HG03521 (cell line): ENCODE data around the gene ZRANB3.

Experiments
- ATAC-seq: cut with Tn5 transposase; IDR thresholded peaks from one replicate; pipeline ENCODE4 v1.9.1; 2021; ENCODE audit warnings: mild to moderate bottlenecking, moderate library complexity; ENCODE audit not compliant: unreplicated experiment

The ZRANB3 gene

GRCh38 chr2:135256531-135257260 is 274.3 kb downstream of the ZRANB3 start:
- no peak for ATAC-seq

- no peak for ATAC-seq
Observed at GRCh38 chr2:135255208-135255607, 275.8 kb downstream of the ZRANB3 start.

GRCh38 chr2:135252805-135253458 is 278.1 kb downstream of the ZRANB3 start:
- ATAC-seq, result no peak

GRCh38 chr2:135248611-135249010 is 282.4 kb downstream of the ZRANB3 start:
- ATAC-seq, result no peak

GRCh38 chr2:135246711-135247270 is 284.2 kb downstream of the ZRANB3 start:
- ATAC-seq, result no peak

- no peak for ATAC-seq
Observed at GRCh38 chr2:135245071-135245470, 285.9 kb downstream of the ZRANB3 start.

- no peak for ATAC-seq
Observed at GRCh38 chr2:135238651-135239050, 292.4 kb downstream of the ZRANB3 start.

GRCh38 chr2:135230150-135230549 is 300.9 kb downstream of the ZRANB3 start:
- no peak for ATAC-seq

- ATAC-seq, result no peak
Observed at GRCh38 chr2:135227386-135227785, 303.6 kb downstream of the ZRANB3 start.

- no peak for ATAC-seq
Observed at GRCh38 chr2:135226961-135227360, 304.1 kb downstream of the ZRANB3 start.

- ATAC-seq, result no peak
Observed at GRCh38 chr2:135225781-135226180, 305.2 kb downstream of the ZRANB3 start.

GRCh38 chr2:135219226-135219625 is 311.8 kb downstream of the ZRANB3 start:
- ATAC-seq, result no peak

GRCh38 chr2:135218426-135218825 is 312.6 kb downstream of the ZRANB3 start:
- ATAC-seq, result no peak

GRCh38 chr2:135212757-135213156 is 318.3 kb downstream of the ZRANB3 start:
- ATAC-seq, result no peak

GRCh38 chr2:135208016-135208415 is 323.0 kb downstream of the ZRANB3 start:
- no peak for ATAC-seq

GRCh38 chr2:135203944-135204343 is 327.1 kb downstream of the ZRANB3 start:
- ATAC-seq, result no peak

GRCh38 chr2:135202751-135203150 is 328.3 kb downstream of the ZRANB3 start:
- ATAC-seq, result no peak

- ATAC-seq, result no peak
Observed at GRCh38 chr2:135198481-135198880, 332.5 kb downstream of the ZRANB3 start.

GRCh38 chr2:135190799-135191198 is 340.2 kb downstream of the ZRANB3 start:
- no peak for ATAC-seq

GRCh38 chr2:135189148-135189547 is 341.9 kb downstream of the ZRANB3 start:
- no peak for ATAC-seq

- no peak for ATAC-seq
Observed at GRCh38 chr2:135187270-135187669, 343.7 kb downstream of the ZRANB3 start.

- no peak for ATAC-seq
Observed at GRCh38 chr2:135186054-135186453, 345.0 kb downstream of the ZRANB3 start.
